Retinal pigment epithelial cell (primary cell): ENCODE results near the gene TBC1D22A.

ENCODE experiments used
- DNase-seq: peaks from one replicate; pipeline ENCODE4 v3.0.0-alpha.2; 2010; ENCODE audit warnings: low read depth
- H3K4me3 ChIP-seq: 2 replicates; pipeline ENCODE4 v1.5.1; 2011; ENCODE audit warnings: mild to moderate bottlenecking, low read length, control low read depth, moderate library complexity
- CTCF ChIP-seq: conservative IDR thresholded peaks from 2 replicates; pipeline ENCODE4 v1.5.1; 2011; ENCODE audit warnings: low read depth, low read length, control low read depth, inconsistent platforms

TBC1D22A gene

GRCh38 chr22:46796566-46797195 is 34.2 kb downstream of the TBC1D22A start:
- no peak for DNase-seq
- no peak for TF ChIP-seq CTCF
- no peak overlapping the region for H3K4me3 ChIP-seq

DNA sequence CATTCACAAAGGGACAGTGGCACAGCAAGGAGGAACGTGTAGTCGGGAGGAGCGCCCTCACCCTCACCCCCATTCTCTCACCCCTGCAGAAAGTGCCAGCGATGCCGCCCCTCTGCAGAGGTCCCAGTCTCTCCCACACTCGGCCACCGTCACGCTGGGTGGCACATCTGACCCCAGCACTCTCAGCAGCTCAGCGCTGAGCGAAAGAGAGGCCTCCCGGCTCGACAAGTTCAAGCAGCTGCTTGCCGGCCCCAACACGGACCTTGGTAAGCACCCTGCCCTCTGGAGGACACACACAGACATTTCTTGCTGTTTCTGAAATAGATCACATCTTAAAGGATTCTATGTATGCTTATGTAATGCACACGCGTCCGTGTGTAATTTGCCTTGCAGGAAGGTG is 34.9 kb downstream of the TBC1D22A start:
- peak; percentile 37 for TF ChIP-seq CTCF
- no peak for DNase-seq
- no peak overlapping the region for H3K4me3 ChIP-seq

DNA sequence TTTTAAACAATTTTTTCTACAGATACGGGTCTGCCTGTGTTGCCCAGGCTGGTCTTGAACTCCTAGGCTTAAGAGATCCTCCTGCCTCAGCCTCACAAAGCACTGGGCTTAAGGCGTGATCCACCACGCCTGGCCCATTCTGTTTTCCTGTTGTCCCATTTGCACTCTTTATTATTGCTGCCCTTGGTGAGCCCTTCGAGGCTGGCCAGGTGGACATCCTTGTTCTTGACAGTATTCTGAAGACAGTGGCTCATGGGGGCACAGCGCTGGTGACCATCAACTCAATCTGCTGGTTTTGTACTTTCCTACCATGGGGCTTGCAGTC is 35.6 kb downstream of the TBC1D22A start:
- no peak for TF ChIP-seq CTCF
- H3K4me3 ChIP-seq = no peak overlapping the region
- no peak for DNase-seq

GRCh38 chr22:46798366-46799350 is 36.2 kb downstream of the TBC1D22A start:
- TF ChIP-seq CTCF = peak; percentile 94
- H3K4me3 ChIP-seq = no peak overlapping the region
- no peak for DNase-seq

DNA sequence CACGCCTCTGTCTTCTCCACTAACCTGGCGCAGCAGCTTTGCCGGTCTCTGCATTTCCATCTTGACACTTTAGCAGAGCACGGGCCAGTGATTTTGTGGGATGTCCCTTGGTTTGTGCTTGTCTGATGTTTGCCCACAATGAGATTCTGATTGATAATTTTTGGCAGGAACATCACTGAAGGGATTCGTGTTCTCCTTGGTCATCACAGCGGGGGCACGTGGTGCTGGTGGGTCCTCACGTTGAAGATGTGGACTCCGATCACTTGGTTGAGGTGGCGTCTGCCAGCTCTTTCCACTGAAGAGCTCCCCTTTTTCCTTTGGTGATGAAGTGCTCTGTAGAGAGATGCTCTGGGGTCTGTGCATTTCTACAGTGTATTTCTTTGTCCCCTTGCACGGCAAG is 37.2 kb downstream of the TBC1D22A start:
- H3K4me3 ChIP-seq = no peak overlapping the region
- no peak for DNase-seq
- TF ChIP-seq CTCF = no peak

DNA sequence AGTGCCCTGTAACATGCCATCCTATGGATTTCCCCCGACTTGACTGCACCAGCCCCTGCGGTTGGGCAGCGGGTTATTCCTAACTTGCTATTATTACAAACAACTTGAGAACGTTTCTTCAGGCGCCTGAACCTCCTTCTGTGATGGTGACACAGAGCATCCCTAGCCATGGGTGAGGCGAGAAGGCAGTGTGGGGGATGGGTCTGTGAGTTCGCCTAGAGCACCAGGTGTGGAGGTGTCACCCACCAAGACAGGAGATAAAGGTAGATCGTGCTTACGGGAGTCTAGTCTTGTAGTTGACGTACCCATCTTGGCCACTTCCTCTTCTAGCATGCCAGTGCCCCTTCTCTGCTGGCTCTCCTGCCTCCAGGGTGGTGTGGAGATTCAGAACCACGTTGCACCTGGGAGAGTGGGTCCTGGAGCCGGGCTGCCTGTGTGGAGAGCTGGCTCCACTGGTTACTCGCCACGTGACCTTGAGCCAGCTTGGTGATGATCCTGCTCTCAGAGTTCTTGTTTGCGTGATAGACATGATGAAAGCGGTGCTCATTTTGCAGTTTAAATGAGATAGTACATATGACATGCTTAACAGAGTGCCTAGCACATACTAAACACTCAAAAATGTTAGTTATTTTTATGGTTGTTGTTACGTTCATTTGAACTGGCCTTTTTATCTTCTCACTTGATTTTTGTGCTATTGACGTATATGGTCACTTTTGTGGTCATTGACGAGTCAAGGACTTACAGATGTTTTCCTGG is 37.8 kb downstream of the TBC1D22A start:
- no peak for DNase-seq
- no peak overlapping the region for H3K4me3 ChIP-seq
- TF ChIP-seq CTCF = no peak
